Measurements from ENCODE around the gene ACSL5.

The ACSL5 gene

DNA sequence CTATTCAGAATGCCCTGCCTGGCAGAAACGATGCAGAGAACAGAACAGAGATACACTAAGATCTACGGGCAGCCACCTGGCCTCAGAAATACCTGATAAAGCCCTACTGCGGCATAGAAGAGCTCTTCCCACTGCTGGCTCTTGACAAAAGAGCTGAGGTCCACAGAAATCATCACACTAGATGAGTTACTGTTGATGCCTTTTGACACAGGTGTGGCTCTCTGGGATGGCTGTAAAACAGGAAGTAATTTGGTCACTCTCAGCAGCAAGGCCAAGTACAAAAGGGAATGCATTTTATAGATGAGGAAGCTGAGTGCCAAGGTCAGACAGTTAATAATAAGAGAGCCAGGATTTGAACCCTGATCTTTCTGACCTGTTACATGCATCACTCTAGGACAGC lies 35.0 kb upstream of the ACSL5 start:
- Histone ChIP-seq H3K4me3 (replicated peaks; ENCODE audit: low read depth, low read length) (no peak overlapping the region), H3K27me3 (replicated peaks; ENCODE audit: control insufficient read depth, insufficient read depth, low read length) (no peaks in the 10 kb centered on the region; the same call in none of the 2 replicates), H3K36me3 (ENCODE audit: control insufficient read depth, insufficient read depth, low read length) (no peaks in the 10 kb centered on the region)
- TF ChIP-seq, protein P1, sequence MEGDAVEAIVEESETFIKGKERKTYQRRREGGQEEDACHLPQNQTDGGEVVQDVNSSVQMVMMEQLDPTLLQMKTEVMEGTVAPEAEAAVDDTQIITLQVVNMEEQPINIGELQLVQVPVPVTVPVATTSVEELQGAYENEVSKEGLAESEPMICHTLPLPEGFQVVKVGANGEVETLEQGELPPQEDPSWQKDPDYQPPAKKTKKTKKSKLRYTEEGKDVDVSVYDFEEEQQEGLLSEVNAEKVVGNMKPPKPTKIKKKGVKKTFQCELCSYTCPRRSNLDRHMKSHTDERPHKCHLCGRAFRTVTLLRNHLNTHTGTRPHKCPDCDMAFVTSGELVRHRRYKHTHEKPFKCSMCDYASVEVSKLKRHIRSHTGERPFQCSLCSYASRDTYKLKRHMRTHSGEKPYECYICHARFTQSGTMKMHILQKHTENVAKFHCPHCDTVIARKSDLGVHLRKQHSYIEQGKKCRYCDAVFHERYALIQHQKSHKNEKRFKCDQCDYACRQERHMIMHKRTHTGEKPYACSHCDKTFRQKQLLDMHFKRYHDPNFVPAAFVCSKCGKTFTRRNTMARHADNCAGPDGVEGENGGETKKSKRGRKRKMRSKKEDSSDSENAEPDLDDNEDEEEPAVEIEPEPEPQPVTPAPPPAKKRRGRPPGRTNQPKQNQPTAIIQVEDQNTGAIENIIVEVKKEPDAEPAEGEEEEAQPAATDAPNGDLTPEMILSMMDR (IDR thresholded peaks at IDR 0.05; ENCODE audit: insufficient read depth, low read length, poor library complexity, severe bottlenecking): no peak
- no peak for DNase-seq (ENCODE audit: extremely low read depth, insufficient read length)

DNA sequence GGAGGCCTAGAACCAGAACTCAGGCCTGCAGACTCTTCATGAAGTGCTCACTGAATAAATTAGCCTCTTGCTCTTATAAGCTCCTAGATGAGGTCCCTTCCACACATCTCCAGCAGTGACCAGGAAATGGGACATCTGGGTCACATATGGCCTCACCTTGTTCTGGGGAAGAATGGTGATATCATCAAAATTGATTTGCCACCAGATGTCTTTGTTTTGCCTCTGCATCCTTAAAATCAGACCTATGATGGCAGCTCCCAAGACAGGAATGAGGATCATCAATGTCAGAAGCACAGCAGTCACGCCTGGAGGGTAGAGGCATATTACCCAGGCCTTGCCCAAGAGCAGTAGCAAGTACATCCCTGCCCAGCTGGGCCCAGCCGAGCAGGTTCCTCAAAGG lies 33.3 kb upstream of the ACSL5 start:
- TF ChIP-seq, protein P1 (IDR thresholded peaks at IDR 0.05; ENCODE audit: insufficient read depth, low read length, poor library complexity, severe bottlenecking): no peak
- no peak for DNase-seq (ENCODE audit: extremely low read depth, insufficient read length)

GRCh38 chr10:112343056-112343806 lies 30.7 kb upstream of the ACSL5 start:
- Histone ChIP-seq H3K27me3 (replicated peaks; ENCODE audit: control insufficient read depth, insufficient read depth, low read length) (no peaks in the 10 kb centered on the region; the same call in none of the 2 replicates), H3K36me3 (ENCODE audit: control insufficient read depth, insufficient read depth, low read length) (no peaks in the 10 kb centered on the region), H3K4me3 (replicated peaks; ENCODE audit: low read depth, low read length) (no peak overlapping the region)
- TF ChIP-seq, protein P1 (IDR thresholded peaks at IDR 0.05; ENCODE audit: insufficient read depth, low read length, poor library complexity, severe bottlenecking): no peak
- no peak for DNase-seq (ENCODE audit: extremely low read depth, insufficient read length)

More for the DNA sequence above, 33.3 kb upstream of the ACSL5 start:
- Histone ChIP-seq H3K36me3 (ENCODE audit: control insufficient read depth, insufficient read depth, low read length) (no peaks in the 10 kb centered on the region), H3K4me3 (replicated peaks; ENCODE audit: low read depth, low read length) (no peak overlapping the region), H3K27me3 (replicated peaks; ENCODE audit: control insufficient read depth, insufficient read depth, low read length) (no peaks in the 10 kb centered on the region; the same call in none of the 2 replicates)

DNA sequence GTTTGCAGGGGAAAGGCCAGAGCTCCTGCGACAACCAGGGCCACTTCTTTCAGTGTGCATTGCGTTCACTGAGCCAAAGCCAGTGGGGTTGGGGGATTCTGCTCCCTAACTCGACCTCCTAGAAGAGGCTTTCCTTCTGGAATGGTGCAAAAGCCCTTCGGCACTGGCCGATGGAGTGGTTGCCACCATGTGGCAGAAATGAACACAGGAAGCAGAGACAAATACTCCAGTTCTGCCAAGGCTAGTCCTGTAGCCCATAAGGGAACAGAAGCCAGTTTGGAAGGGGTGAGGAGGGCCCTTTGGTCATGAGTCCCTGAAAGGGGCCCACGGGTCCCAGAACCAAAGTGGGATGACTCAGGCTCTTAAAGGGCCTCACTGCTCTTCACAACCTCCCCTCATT lies 29.7 kb upstream of the ACSL5 start:
- no peaks in the 10 kb centered on the region for H3K36me3 ChIP-seq (ENCODE audit: control insufficient read depth, insufficient read depth, low read length)
- H3K27me3 ChIP-seq (replicated peaks; ENCODE audit: control insufficient read depth, insufficient read depth, low read length): no peaks in the 10 kb centered on the region
- H3K4me3 ChIP-seq (replicated peaks; ENCODE audit: low read depth, low read length): no peak overlapping the region
- no peak for DNase-seq (ENCODE audit: extremely low read depth, insufficient read length)
- TF ChIP-seq, protein P1 (IDR thresholded peaks at IDR 0.05; ENCODE audit: insufficient read depth, low read length, poor library complexity, severe bottlenecking): no peak

GRCh38 chr10:112345202-112345601 lies 28.7 kb upstream of the ACSL5 start:
- TF ChIP-seq, protein P1 (IDR thresholded peaks at IDR 0.05; ENCODE audit: insufficient read depth, low read length, poor library complexity, severe bottlenecking): no peak
- DNase-seq (ENCODE audit: extremely low read depth, insufficient read length): no peak
- H3K27me3 ChIP-seq (replicated peaks; ENCODE audit: control insufficient read depth, insufficient read depth, low read length): no peaks in the 10 kb centered on the region
- H3K36me3 ChIP-seq (ENCODE audit: control insufficient read depth, insufficient read depth, low read length): no peaks in the 10 kb centered on the region
- H3K4me3 ChIP-seq (replicated peaks; ENCODE audit: low read depth, low read length): no peak overlapping the region
